ENCODE measurements around the gene PKN1. TPM values are rescaled to one million over a fixed set of nuclear protein-coding genes. Genes with fewer than 3 reads are reported as not detected.
A peak's percentile ranks its signal among the peaks of the same experiment; 100 is the strongest.

The PKN1 gene
- total and polyA plus RNA-seq, 2 of the 13 experiments (the other 11 are each of a cell fraction or from before 2014, with no cell fraction given), result 45.7 to 54.5 TPM

DNA sequence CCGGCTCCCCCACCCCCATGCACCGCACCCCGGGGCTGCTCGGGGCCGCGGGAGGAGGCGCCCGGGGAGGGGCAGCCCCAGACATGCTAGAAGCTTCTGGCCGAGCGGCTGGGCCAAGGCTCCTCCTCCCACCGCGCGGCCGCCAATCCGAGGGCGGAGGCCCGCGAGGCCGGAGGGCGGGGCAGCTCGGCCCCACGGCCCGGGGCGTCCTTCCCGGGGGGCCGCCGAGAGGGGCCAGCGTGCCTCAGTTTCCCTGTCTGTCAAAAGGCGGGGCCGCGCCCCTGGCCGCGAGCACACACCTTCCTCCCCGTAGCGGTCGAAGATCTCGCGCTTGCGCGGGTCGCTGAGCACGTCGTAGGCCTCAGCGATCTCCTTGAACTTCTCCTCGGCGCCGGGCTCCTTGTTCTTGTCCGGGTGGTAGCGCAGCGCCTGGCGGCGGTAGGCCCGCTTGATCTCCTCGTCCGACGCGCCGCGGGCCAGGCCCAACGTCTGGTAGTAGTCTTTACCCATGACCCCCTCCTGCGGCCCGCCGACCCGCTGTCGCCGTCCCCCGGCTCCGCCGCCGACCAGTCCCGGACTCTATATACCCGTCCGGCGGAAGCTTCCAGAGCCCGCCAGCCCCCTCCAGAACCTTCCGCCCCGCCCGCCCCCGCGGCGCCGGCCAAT lies 84.9 kb downstream of the PKN1 start, which contains the start of gene DNAJB1 (continued):
- TF ChIP-seq ZNF614 (CRISPR knock-in tag; IDR thresholded peaks at IDR 0.05; ENCODE audit: borderline replicate concordance) (peak; percentile 21; the same call in 1 of the 2 replicates), MTA3 (CRISPR knock-in tag; IDR thresholded peaks at IDR 0.05) (no peak), AGO1 (IDR thresholded peaks at IDR 0.05; ENCODE audit: low read depth, low read length, poor library complexity, severe bottlenecking) (peak; percentile 95), TFDP1 (CRISPR knock-in tag; IDR thresholded peaks at IDR 0.05; ENCODE audit: borderline replicate concordance) (no peak), ZBTB1 (CRISPR knock-in tag; IDR thresholded peaks at IDR 0.05; ENCODE audit: borderline replicate concordance) (0 out of 2 replicates have a peak, but pooled peaks have one; percentile 46), SALL1 (CRISPR knock-in tag; IDR thresholded peaks at IDR 0.05) (peak; percentile 58), NR3C1 (CRISPR knock-in tag; IDR thresholded peaks at IDR 0.05) (no peak), GATAD2A (CRISPR knock-in tag; IDR thresholded peaks at IDR 0.05) (no peak), ATAD3A (CRISPR knock-in tag; IDR thresholded peaks at IDR 0.05) (no peak), ZNF441 (CRISPR knock-in tag; IDR thresholded peaks at IDR 0.05; ENCODE audit: borderline replicate concordance) (peak; percentile 44; the same call in 1 of the 2 replicates), HNRNPH1 (optimal IDR thresholded peaks at IDR 0.05; ENCODE audit: low read depth, low read length) (peak; percentile 84), LCORL (IDR thresholded peaks at IDR 0.05) (no peak), LCORL (CRISPR knock-in tag; IDR thresholded peaks at IDR 0.05) (peak; percentile 51; the same call in 1 of the 2 replicates), ZNF713 (CRISPR knock-in tag; IDR thresholded peaks at IDR 0.05) (no peak), ZNF530 (CRISPR knock-in tag; IDR thresholded peaks at IDR 0.05; ENCODE audit: low read depth) (0 out of 2 replicates have a peak, but pooled peaks have one; percentile 70), ZMYM3 (CRISPR knock-in tag; IDR thresholded peaks at IDR 0.05) (no peak), TCF7L2 (IDR thresholded peaks at IDR 0.05; ENCODE audit: low read depth, low read length) (no peak), BRD4 (CRISPR knock-in tag; IDR thresholded peaks at IDR 0.05) (0 out of 2 replicates have a peak, but pooled peaks have one; percentile 50), ASH2L (IDR thresholded peaks at IDR 0.05; ENCODE audit: insufficient read length, low read depth, low read length) (peak; percentile 61), RBAK (CRISPR knock-in tag; IDR thresholded peaks at IDR 0.05) (no peak), JUND (CRISPR knock-in tag; IDR thresholded peaks at IDR 0.05) (peak; percentile 53; the same call in 1 of the 2 replicates), ZNF766 (CRISPR knock-in tag; IDR thresholded peaks at IDR 0.05; ENCODE audit: borderline replicate concordance) (peak; percentile 60; the same call in 1 of the 2 replicates), RBFOX2 (IDR thresholded peaks at IDR 0.05; ENCODE audit: low read depth, low read length) (peak; percentile 93), ZNF616 (CRISPR knock-in tag; IDR thresholded peaks at IDR 0.05; ENCODE audit: low read depth) (peak; percentile 22; the same call in 1 of the 2 replicates), SP4 (CRISPR knock-in tag; IDR thresholded peaks at IDR 0.05) (peak; percentile 30; the same call in 1 of the 2 replicates)
- TF ChIP-seq, protein P1, sequence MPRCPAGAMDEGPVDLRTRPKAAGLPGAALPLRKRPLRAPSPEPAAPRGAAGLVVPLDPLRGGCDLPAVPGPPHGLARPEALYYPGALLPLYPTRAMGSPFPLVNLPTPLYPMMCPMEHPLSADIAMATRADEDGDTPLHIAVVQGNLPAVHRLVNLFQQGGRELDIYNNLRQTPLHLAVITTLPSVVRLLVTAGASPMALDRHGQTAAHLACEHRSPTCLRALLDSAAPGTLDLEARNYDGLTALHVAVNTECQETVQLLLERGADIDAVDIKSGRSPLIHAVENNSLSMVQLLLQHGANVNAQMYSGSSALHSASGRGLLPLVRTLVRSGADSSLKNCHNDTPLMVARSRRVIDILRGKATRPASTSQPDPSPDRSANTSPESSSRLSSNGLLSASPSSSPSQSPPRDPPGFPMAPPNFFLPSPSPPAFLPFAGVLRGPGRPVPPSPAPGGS (CRISPR knock-in tag; IDR thresholded peaks at IDR 0.05), result peak; percentile 57; the same call in 1 of the 2 replicates
- TF ChIP-seq, protein P2, sequence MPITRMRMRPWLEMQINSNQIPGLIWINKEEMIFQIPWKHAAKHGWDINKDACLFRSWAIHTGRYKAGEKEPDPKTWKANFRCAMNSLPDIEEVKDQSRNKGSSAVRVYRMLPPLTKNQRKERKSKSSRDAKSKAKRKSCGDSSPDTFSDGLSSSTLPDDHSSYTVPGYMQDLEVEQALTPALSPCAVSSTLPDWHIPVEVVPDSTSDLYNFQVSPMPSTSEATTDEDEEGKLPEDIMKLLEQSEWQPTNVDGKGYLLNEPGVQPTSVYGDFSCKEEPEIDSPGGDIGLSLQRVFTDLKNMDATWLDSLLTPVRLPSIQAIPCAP (CRISPR knock-in tag; IDR thresholded peaks at IDR 0.05; ENCODE audit: low read depth), result no peak
- TF ChIP-seq, protein P3, sequence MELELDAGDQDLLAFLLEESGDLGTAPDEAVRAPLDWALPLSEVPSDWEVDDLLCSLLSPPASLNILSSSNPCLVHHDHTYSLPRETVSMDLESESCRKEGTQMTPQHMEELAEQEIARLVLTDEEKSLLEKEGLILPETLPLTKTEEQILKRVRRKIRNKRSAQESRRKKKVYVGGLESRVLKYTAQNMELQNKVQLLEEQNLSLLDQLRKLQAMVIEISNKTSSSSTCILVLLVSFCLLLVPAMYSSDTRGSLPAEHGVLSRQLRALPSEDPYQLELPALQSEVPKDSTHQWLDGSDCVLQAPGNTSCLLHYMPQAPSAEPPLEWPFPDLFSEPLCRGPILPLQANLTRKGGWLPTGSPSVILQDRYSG (CRISPR knock-in tag; IDR thresholded peaks at IDR 0.05), result 0 out of 2 replicates have a peak, but pooled peaks have one; percentile 68

All from HepG2 (cell line).